ENCODE data around the gene CHD6. TPM values are rescaled to one million over a fixed set of nuclear protein-coding genes. Genes with fewer than 3 reads are reported as not detected.

The CHD6 gene
- total and polyA plus RNA-seq, 11 donors, result 6.5 to 52.8 (median 38.9) TPM

GRCh38 chr20:41615110-41615509, 3.1 kb downstream of the CHD6 start:
- no peaks in the 10 kb centered on the region for H3K36me3 ChIP-seq
- no peak overlapping the region for H3K27ac ChIP-seq
- TF ChIP-seq POLR2A (IDR thresholded peaks at IDR 0.05) (no peak), CTCF (IDR thresholded peaks at IDR 0.05) (no peak)
- no peaks in the 10 kb centered on the region for H3K27me3 ChIP-seq
- intact Hi-C loops (cut with DNase I), result loop anchor here in 7 of 10 donors (5.0 to 10.0 kb wide), 7 partner anchors 43 to 110 kb away; no protein-coding TSS in a partner anchor
- ATAC-seq (no peak), DNase-seq (no peak)
- H3K4me3 ChIP-seq, result no peak overlapping the region
- WGBS, 4 donors, result 52 to 72% (median 58%) methylated on average over 1 of the region's 1 CpG
- no peaks in the 10 kb centered on the region for H3K9me3 ChIP-seq
- H3K4me1 ChIP-seq, result peaks cover 0 to 57% (median 39%) of the 10 kb centered on the region in 12 donors

GRCh38 chr20:41613321-41613720, 4.9 kb downstream of the CHD6 start:
- DNase-seq, result no peak
- no peak for ATAC-seq
- Histone ChIP-seq H3K4me3 (no peak overlapping the region), H3K27me3 (no peaks in the 10 kb centered on the region), H3K9me3 (no peaks in the 10 kb centered on the region), H3K27ac (no peak overlapping the region), H3K4me1 (peaks cover 0 to 67% (median 37%) of the 10 kb centered on the region in 12 donors), H3K36me3 (no peaks in the 10 kb centered on the region)
- intact Hi-C loops (cut with DNase I), result loop anchor here in 2 of 10 donors (10.0 kb wide), 2 partner anchors 99 to 109 kb away; no protein-coding TSS in a partner anchor
- no peak for TF ChIP-seq POLR2A (IDR thresholded peaks at IDR 0.05)
- no peak for TF ChIP-seq CTCF (IDR thresholded peaks at IDR 0.05)
- WGBS, 4 donors, result 68 to 78% (median 76%) methylated on average over 2 of the region's 2 CpGs

- WGBS, 4 donors, result 71 to 83% (median 81%) methylated on average over 3 of the region's 3 CpGs
- Histone ChIP-seq H3K9me3 (no peaks in the 10 kb centered on the region), H3K36me3 (no peaks in the 10 kb centered on the region), H3K4me3 (no peak overlapping the region), H3K27ac (no peak overlapping the region), H3K27me3 (no peaks in the 10 kb centered on the region), H3K4me1 (peaks cover 0 to 64% (median 26%) of the 10 kb centered on the region in 12 donors)
- ATAC-seq, result no peak
- DNase-seq, result no peak
- no peak for TF ChIP-seq CTCF (IDR thresholded peaks at IDR 0.05)
- TF ChIP-seq POLR2A (IDR thresholded peaks at IDR 0.05), result no peak
- intact Hi-C loops (cut with DNase I), result loop anchor here in 1 of 10 donors (2.0 kb wide), 1 partner anchor 95 kb away; no protein-coding TSS in a partner anchor
Measured at GRCh38 chr20:41609474-41609873, 8.7 kb downstream of the CHD6 start.

GRCh38 chr20:41608606-41609005, 9.6 kb downstream of the CHD6 start:
- Histone ChIP-seq H3K27ac (no peak overlapping the region), H3K4me1 (peaks cover 0 to 71% (median 28%) of the 10 kb centered on the region in 12 donors), H3K4me3 (no peak overlapping the region), H3K9me3 (no peaks in the 10 kb centered on the region), H3K36me3 (no peaks in the 10 kb centered on the region), H3K27me3 (no peaks in the 10 kb centered on the region)
- no peak for DNase-seq
- no peak for ATAC-seq
- WGBS, 4 donors, result 93 to 96% (median 94%) methylated on average over 2 of the region's 2 CpGs
- TF ChIP-seq CTCF (IDR thresholded peaks at IDR 0.05), result no peak
- TF ChIP-seq POLR2A (IDR thresholded peaks at IDR 0.05), result no peak
- intact Hi-C loops (cut with DNase I), result loop anchor here in 1 of 10 donors (2.0 kb wide), 1 partner anchor 94 kb away; no protein-coding TSS in a partner anchor

All from heart left ventricle (tissue), 16 donors.